SK-MEL-5 (cell line): ENCODE measurements around the gene LRRC41. TPM values are rescaled to one million over a fixed set of nuclear protein-coding genes. Genes with fewer than 3 reads are reported as not detected.

Source experiments
- total RNA-seq: library from RNA; depleted of rRNA; stranded (reverse); fragments of >200 nt; shearing (Covaris generic); gene quantifications from 2 replicates; pipeline ENCODE4 v1.2.3, GENCODE V29; 2014; rRNA removed

The LRRC41 gene
- total RNA-seq, 1 experiment from 2014 or later = 42.8 TPM

Other genes with a start within 250 kb of the LRRC41 start
- 10.9 and 11.6 TPM in 2 replicates for gene PIK3R3, start 171.0 kb downstream of the LRRC41 start, total RNA-seq
- gene TSPAN1, start 128.5 kb downstream of the LRRC41 start, total RNA-seq = not detected in 2 replicates
- gene P3R3URF, start 127.1 kb downstream of the LRRC41 start, total RNA-seq = not detected in 2 replicates
- gene POMGNT1, start 105.2 kb downstream of the LRRC41 start, total RNA-seq = 120 and 125 TPM in 2 replicates
- 6.3 and 7.0 TPM in 2 replicates for gene LURAP1, start 100.3 kb downstream of the LRRC41 start, total RNA-seq
- 3.3 TPM in 2 replicates for gene RAD54L, start 55.9 kb downstream of the LRRC41 start, total RNA-seq
- gene UQCRH, start 82 bp upstream of the LRRC41 start, total RNA-seq = 653 and 801 TPM in 2 replicates
- gene NSUN4, start 37.2 kb upstream of the LRRC41 start, total RNA-seq = 8.7 and 10.2 TPM in 2 replicates
- 1.4 and 2.1 TPM in 2 replicates for gene FAAH, start 90.7 kb upstream of the LRRC41 start, total RNA-seq
- 0.03 TPM in 1 of 2 replicates, not detected in the other for gene DMBX1, start 186.2 kb upstream of the LRRC41 start, total RNA-seq
- not detected in 2 replicates for gene KNCN, start 248.0 kb upstream of the LRRC41 start, total RNA-seq